ENCODE measurements around the gene SLC8A2. TPM values are rescaled to one million over a fixed set of nuclear protein-coding genes. Genes with fewer than 3 reads are reported as not detected.
A peak's percentile ranks its signal among the peaks of the same experiment; 100 is the strongest.

SLC8A2 gene, protein sequence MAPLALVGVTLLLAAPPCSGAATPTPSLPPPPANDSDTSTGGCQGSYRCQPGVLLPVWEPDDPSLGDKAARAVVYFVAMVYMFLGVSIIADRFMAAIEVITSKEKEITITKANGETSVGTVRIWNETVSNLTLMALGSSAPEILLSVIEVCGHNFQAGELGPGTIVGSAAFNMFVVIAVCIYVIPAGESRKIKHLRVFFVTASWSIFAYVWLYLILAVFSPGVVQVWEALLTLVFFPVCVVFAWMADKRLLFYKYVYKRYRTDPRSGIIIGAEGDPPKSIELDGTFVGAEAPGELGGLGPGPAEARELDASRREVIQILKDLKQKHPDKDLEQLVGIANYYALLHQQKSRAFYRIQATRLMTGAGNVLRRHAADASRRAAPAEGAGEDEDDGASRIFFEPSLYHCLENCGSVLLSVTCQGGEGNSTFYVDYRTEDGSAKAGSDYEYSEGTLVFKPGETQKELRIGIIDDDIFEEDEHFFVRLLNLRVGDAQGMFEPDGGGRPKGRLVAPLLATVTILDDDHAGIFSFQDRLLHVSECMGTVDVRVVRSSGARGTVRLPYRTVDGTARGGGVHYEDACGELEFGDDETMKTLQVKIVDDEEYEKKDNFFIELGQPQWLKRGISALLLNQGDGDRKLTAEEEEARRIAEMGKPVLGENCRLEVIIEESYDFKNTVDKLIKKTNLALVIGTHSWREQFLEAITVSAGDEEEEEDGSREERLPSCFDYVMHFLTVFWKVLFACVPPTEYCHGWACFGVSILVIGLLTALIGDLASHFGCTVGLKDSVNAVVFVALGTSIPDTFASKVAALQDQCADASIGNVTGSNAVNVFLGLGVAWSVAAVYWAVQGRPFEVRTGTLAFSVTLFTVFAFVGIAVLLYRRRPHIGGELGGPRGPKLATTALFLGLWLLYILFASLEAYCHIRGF
- total RNA-seq (2021) = 10.7 and 11.3 TPM in 2 replicates
- long read RNA-seq, partial matches to known transcripts = 0 of 1 reads
- long read RNA-seq, other reads (novel, unspliced or antisense) = 1 of 1 reads

GRCh38 chr19:47471733-47472457 is at the start of gene SLC8A2:
TSS of gene SLC8A2 (minus strand) at chr19:47471893. CDS start at chr19:47466403, 5,490 bp downstream.
- H2AFZ ChIP-seq (ENCODE audit: low read length) = no peak within 1 kb of the TSS

More at GRCh38 chr19:47471733-47472457, at the start of gene SLC8A2:
- Histone ChIP-seq H4K91ac (ENCODE audit: insufficient read length, low read depth, low read length) (no peak within 1 kb of the TSS), H3K23ac (ENCODE audit: insufficient read length, low read depth, low read length) (no peak within 1 kb of the TSS), H2BK15ac (ENCODE audit: low read depth, low read length) (no peak within 1 kb of the TSS), H2BK20ac (ENCODE audit: low read depth, low read length, poor library complexity, severe bottlenecking) (no peak within 1 kb of the TSS), H2BK12ac (ENCODE audit: insufficient read length, low read depth, low read length) (no peak within 1 kb of the TSS), H3K14ac (ENCODE audit: insufficient read depth, low read length) (no peak within 1 kb of the TSS; the same call in 1 of the 2 replicates), H2AK5ac (ENCODE audit: insufficient read length, low read length) (no peak within 1 kb of the TSS), H3K79me1 (ENCODE audit: insufficient read depth, low read depth, low read length, poor library complexity, severe bottlenecking) (no peaks in the 10 kb centered on the region), H3K4me2 (ENCODE audit: insufficient read depth, insufficient read length, low read length) (peak within 1 kb of the TSS; percentile 82), H3K27me3 (ENCODE audit: insufficient read depth, low read length) (no peaks in the 10 kb centered on the region), H3K23me2 (ENCODE audit: insufficient read length, low read depth, low read length, poor library complexity, severe bottlenecking) (peaks cover 13% of the 10 kb centered on the region), H4K5ac (ENCODE audit: insufficient read length, low read depth, low read length) (no peak within 1 kb of the TSS), H3K9me3 (ENCODE audit: control insufficient read depth, low read depth, low read length) (no peaks in the 10 kb centered on the region), H3K4ac (ENCODE audit: low read depth, low read length) (no peak within 1 kb of the TSS), H3K4me1 (ENCODE audit: insufficient read depth, low read length) (peaks cover 7% of the 10 kb centered on the region; the same call in 1 of the 2 replicates), H3T11ph (ENCODE audit: low read length) (no peak within 1 kb of the TSS), H2BK5ac (ENCODE audit: insufficient read length, low read length) (no peak within 1 kb of the TSS), H3K9ac (ENCODE audit: extremely low read depth, insufficient read length, low read length) (no peak within 1 kb of the TSS), H3K79me2 (ENCODE audit: insufficient read depth, low read length) (no peaks in the 10 kb centered on the region; the same call in 1 of the 2 replicates), H3K27ac (ENCODE audit: insufficient read length, low read depth, low read length) (no peak within 1 kb of the TSS), H4K8ac (replicated peaks; ENCODE audit: insufficient read length, low read depth, low read length) (no peak within 1 kb of the TSS), H4K20me1 (ENCODE audit: control insufficient read depth, insufficient read depth, insufficient read length) (no peaks in the 10 kb centered on the region), H3K56ac (ENCODE audit: insufficient read length, low read depth, low read length) (no peak within 1 kb of the TSS), H3K18ac (ENCODE audit: insufficient read length, low read depth, low read length) (no peak within 1 kb of the TSS), H2BK120ac (ENCODE audit: low read depth, low read length, poor library complexity, severe bottlenecking) (no peak within 1 kb of the TSS)
- Mint-ChIP-seq H3K9me3 (no peaks in the 10 kb centered on the region; a peak in 1 of 5 replicates), H3K4me1 (peaks cover 19 to 39% of the 10 kb centered on the region in 2 experiments), H3K4me3 (peak within 1 kb of the TSS; percentile 78 to 85), H3K27me3 (ENCODE audit: low read depth) (peaks cover 25% of the 10 kb centered on the region), H3K27ac (peak within 1 kb of the TSS in 2 of 3 experiments; percentile 44 to 65; a peak in 2 of 7 replicates), H3K36me3 (ENCODE audit: insufficient read depth in 1 of 3, low read depth in 3 of 3) (peaks cover 1 to 9% (median 4%) of the 10 kb centered on the region in 3 experiments; a peak in 6 of 7 replicates)
- TF ChIP-seq CTCF (conservative IDR thresholded peaks at IDR 0.05) = no peak
- WGBS (ENCODE audit: extremely low coverage, insufficient read length, low lambda C conversion rate) = no CpG with 5 or more reads among the region's 29 CpGs
- peak; percentile 95 for DNase-seq

All from H9 (cell line).